ENCODE measurements around the gene MVB12B. TPM values are rescaled to one million over a fixed set of nuclear protein-coding genes. Genes with fewer than 3 reads are reported as not detected.

Gene MVB12B
- total RNA-seq, 1 donor from 2014 or later, result 7.7 TPM

DNA sequence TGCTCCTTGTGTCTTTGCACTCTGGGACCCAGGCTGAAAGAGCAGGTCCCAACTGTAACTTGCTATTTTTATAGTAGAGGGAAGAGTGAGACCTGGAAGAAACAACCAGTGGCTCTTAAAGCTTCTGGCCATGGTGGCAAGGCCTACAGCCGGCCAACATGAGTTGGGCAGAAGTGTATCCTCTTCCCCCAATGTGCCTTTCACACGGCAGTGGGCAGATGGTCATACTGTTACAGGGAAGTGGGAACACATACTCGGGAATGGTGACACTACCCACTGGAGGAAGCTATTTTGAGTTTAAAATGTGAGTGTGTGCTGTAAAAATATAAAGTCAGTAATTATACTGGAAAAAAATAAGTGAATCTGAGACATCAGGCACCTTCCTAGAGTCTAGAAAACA is 116.0 kb downstream of the MVB12B start:
- intact Hi-C loops (cut with micrococcal nuclease), result no loop called here

DNA sequence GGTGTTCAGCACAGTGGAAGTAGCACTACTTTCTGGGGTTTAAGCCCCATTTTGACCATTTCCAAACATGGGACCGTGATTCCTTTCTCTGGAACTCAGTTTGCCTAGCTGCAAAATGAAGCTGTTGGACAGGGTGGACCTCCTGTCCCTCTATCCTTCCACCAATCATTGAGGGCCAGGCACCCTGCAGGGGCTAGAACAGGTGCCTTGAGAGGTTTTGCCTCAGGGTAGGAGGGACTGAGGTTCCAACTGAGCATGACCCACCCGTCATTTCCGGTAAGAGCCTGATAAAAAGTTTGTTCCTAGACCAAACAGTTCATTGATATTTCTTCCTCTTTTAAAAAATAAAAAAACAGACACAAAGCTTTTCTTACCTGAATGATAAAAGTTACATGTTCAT is 116.5 kb downstream of the MVB12B start:
- intact Hi-C loops (cut with micrococcal nuclease), result no loop called here

DNA sequence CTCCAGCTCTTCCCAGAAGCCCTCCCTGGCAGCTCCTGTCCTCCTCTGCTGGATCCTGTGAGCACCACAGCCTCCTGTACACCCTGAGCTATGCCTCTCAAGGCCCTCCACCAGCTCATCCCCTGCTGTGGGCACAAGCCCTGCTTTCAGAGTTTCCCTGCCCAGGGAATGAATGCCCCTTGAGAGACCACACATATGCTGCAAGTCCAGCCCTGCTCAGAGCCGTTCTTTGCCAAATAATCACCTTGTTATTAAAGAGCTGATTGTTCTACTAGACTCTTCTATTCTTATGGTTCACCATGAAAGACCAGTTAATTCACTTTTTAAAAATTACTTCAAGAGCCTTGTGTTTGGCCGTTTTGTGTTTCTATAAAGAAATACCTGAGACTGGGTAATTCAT is 121.5 kb downstream of the MVB12B start:
- intact Hi-C loops (cut with micrococcal nuclease), result no loop called here

DNA sequence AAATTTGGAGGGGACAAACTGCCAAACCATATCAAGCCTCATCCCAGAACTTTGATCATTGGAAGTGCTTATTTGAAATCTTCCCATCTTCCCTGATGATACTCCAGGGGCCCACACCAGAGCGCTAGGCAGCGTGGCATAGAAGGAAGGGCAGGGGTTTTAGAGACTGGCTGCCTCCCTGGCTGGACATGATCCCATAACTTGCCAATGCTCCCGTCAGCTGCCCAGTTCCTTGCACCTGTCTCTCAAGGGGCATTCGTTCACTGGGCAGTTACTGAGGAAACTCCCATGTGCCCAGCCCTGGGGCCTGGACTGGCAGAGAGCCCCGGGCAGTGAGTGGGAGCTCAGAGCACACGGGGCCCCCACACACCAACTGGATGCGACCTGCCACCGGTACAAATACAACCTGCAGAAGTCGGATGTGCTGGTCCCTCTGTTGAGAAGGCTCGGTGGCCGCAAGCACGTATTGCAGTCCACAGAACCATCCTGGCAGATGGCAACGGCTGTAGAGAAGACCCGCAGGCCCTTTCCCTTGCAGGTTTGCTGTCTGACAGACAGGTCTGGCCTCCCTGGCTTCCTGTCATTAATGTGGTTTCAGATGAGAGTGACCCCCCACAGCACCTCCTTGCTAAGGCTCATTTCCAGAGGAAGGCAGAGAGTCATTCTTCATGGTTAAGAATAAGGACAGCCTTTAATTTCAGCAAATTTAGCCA is 122.4 kb downstream of the MVB12B start:
- intact Hi-C loops (cut with micrococcal nuclease), result no loop called here

DNA sequence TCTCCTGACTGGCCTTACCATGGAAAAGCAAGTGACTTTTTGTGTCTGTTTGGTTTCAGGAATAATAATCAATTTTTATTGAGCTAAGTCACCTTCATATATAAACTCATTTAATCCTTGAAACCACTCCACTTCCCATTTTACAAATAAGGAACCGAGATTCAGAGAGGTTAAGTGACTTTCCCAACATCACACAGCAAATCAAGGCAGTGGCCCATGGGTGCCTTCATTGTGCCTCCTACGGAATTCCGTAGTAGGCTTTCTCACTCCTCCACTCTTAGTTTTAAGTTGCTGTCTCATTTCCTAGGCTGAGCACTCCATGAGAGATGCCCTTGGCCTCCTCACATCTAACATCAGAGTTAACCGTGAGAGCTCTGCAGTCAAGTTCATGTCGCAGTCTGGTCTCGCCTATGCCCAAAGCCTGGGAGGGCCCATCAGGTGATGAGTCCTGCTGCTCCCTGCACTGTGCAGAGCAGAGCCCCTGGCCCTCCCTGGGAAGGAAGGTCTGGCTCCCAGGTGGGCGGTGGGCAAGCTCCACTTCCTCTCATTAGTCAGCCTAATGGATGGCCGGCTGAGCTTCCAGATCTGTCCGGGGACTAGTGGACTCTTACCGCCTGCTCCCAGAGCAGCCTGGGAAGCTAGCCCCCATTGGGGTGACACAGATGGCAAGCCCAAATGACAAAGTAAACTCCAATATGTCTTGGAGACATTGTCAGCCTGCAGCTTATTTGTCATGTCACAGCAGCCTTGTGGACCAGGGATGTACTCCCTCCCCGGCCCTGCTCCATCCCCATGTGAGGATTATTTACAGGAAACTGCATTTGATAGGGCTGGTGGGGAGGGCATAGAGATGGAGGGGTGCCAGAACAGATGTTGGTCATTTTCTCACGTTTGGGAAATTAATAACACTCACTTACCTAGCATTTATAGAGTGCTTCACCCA is 123.4 kb downstream of the MVB12B start:
- intact Hi-C loops (cut with micrococcal nuclease), result no loop called here

DNA sequence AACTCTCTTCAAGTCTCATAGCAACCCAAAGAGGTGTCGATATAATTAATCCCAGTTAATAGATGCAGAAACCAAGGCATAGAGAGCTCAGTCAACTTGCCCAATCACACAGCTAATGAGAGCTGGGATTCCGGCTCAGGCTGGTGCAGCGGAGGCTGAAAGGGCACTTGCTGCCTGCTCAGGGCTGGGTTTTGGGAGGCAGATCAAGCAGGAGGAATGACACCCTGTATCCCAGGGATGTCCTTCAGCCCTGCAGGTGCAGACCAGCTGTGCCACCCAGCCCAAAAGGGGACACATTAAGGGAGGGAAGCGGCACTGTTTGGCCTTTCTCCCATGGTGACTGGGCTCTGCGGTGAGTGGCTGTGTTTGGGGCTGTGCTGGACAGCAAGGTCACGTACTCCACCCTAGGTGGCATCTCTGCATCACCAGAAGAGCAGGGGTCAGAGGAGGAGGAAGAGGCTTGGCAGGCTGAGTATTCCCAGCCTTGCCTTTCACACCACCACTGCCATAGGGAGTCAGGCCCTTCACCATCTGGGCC is 124.1 kb downstream of the MVB12B start:
- intact Hi-C loops (cut with micrococcal nuclease), result no loop called here

DNA sequence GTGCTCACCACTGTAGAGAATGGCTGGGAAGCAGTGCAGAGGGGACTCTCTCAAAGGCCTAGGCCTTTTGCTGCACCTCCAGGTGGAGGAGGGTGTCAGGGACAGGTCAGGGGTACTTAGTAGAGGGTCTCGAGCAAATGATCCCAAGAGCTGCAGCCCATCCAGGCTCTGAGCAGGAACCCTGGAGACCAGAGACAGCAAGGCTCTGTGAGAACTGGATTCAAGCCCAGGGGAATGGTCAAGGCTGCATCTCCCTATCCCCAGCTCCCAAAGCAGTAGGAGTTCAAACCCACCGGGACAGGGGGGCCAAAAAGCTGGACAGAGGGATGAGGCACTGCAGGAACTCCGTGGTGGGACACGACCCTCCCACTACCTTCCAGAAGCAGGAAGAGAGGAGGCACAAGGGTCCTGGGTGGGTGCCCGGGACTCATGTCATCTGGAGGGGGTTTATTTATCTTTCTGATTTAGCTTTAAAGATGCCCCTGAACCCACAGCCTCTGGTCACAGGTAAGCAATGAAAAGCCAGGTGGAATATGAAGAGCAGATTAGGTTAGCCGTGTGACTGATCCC is 124.8 kb downstream of the MVB12B start:
- intact Hi-C loops (cut with micrococcal nuclease), result no loop called here

DNA sequence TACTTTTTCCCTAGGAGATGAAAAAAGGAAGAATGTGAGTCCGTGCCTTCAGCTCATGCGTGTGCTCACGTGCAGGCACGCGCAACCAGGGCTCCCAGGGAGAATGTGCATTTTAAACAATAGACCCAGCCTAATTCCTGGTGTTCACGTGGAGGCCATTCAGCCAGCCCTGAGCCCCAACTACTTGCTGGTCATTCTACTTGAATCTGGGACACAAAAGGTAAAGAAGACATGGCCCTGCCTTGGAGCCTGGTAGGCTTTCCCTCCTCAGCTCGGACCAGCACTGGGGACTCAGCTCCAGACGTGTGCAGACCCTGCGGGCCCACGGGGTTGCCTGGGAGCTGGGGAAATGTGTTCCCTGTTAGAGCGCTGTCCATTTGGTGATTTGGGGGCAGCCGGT is 125.5 kb downstream of the MVB12B start:
- intact Hi-C loops (cut with micrococcal nuclease), result no loop called here

DNA sequence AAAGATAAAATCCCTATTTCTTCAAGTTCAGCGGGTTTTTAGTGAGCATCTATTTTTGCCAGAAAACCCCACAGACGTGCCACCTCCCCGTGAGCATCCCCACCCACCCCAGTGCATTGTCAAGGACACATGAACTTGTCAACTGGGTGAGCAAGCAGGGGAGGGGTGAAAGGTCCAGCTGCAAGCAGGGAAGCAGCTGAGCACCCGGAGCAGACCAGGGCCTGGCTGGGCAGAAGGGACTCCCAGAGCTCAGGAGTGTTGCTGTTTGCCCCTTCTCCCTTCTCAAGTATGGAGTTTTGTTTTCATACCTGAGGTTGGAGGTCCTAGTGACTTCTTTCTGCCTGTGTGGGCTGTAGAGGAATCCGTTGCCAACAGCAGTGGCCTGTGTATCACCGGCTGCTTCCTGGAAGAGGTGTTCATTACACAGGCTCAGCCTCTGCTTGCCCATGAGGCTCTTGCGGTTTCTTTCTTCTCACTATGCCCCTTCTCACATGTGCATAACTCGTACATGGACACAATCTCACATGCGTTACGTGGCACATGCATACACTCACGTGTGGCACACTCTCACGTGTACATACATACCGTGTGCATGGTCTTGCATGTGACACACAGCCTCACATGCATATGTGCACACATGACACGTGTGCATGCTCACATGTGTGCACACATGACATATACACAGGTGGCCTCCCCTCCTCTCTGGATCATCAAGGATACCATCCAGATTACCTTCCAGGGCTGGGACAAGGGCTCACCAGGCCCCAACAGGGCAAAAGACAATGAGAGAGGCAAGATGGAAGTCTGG is 126.7 kb downstream of the MVB12B start:
- intact Hi-C loops (cut with micrococcal nuclease), result no loop called here

DNA sequence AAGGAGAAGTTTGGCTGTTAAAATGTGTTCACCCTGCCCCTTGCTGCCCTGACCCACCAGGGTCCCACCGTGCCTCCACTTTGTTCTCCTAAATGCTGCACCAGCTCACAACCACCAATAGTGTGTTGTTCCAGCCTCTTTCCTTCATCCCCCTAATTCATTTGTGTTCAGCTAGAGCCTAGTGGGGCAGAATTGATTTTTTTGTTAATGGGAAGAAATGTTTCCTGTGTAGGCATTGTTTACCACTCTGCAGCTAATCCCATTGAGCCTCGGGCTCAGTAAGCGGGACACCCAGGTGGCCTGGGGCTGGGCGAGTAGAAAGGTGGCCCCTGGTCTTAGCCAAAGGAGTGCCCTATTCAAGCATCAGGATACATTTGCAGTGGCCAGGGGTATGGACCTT is 127.6 kb downstream of the MVB12B start:
- intact Hi-C loops (cut with micrococcal nuclease), result no loop called here

DNA sequence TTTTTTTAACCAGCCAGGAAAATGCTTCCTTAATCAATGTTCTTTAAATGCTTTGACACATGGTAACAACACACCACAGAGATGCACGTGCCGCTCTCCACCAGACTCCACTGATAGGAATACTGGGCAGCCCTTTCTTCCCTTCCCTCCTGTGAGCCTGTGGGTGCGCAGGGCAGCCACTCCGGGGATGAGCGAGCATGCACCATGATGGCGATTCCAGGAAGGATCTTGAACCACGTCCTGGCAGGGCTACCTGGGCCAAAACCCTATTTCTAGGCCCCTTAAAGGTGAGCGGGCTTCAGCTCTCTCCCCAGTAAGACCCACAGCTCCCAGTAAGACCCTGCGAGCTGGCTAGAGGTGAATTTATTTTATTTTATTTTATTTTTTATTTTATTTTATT is 128.2 kb downstream of the MVB12B start:
- intact Hi-C loops (cut with micrococcal nuclease), result no loop called here

DNA sequence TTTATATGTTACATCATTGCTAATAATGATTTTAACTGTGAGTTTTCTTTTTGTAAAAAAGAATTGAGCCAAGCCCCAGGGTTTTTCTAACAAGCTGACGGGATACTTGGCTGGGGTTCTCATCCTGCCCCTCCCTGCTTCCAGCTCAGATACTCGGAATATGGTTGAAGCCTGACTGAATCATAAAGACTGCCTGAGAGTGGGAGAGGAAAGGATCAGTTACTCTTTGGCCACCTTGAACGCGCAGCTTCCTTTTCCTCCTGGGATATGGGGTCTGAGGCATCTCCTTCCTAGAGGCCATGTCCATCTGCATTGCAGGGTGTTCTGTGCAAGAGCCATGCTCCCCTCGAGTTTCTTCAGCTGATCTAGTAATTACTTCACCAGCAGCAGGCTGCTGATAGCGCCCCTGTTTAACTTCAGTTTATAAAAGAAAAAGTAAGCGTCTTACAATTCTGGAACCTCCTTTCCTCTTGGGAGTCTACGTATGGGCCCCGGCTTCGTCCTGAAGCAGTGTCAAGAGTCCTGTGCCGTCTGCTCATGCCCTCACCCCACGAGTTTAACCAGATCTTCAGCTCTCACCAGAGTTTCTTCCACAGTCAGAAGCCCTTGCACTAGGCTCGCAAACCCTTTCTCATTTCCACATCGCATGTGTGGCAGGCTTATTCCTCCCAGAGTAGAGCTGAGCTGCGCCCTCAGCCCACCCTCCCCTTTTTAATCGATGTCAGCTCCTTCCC is 130.0 kb downstream of the MVB12B start:
- intact Hi-C loops (cut with micrococcal nuclease), result no loop called here

DNA sequence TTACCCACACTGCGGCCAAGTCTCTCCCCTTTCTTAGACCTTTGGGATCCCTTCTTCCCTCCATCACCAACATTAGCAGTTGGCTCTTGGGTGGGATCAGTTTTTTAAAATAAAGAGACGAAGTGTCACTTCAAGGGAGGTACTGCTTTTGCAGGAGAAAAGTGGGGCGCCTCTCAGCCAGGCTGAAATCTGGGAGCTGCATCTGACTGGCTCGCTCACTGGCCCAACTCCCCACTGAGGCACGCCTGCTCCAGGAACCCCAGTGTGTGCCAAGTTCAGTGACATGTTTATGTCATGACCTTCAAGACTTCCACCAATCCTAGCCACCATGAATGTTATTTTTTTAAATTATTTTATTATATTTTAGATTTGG is 130.5 kb downstream of the MVB12B start:
- intact Hi-C loops (cut with micrococcal nuclease), result no loop called here

DNA sequence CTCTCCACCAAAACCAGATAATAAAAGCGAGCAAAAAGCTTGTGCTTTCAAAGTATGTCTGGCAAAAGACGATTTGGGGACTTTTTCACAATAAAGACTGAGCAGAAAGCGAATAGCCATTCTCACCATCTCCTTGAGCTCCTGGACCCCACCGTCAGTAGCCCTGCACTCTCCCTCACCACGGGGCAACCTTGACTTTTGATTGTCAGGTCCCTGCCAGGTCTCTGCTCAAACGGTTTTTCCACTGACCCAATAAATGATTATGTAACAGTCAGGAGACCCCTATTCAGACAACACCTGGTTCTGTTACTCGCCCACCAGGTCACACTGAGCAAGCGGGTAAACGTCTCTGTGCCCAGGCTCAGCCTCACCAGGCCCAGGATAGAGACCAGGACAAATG is 131.3 kb downstream of the MVB12B start:
- intact Hi-C loops (cut with micrococcal nuclease), result no loop called here

DNA sequence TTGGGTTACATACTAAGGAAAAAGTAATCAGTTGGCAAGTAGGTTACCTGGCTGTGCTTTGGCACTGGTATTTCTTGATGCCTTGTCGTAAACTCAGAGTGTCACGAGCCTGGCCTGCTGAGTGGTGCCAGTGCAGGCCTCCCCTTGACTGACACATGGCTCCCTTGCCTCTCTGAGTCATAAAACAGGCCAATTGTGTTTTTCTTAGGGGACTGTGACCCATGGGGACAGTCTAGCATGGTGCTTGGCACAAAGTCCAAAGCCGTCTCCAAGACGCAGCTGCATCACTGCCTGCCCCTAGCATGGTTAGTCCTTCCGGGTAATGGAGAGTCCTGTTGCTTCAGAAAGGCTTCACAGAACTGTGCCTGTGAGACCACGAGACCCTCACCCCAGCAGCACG is 132.5 kb downstream of the MVB12B start:
- intact Hi-C loops (cut with micrococcal nuclease), result no loop called here

DNA sequence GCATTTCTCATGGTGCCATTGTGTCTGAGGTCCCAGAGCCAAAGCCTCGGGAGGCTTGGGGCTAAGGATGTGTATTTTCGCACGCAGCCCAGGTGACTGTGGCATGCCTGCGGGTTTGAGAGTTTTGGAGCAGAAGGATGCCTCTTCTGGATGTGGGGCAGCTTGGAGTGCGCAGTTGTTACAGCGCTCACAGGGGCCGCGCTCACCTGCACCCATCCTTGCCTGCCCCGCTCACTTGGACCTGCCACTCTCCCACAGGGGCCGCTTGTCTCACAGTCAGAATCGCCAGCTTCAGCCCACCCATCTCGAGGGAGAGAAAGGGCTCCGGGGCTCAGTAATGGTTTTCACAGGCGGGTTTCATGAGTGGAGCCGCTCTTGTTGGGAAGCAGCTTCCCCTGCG is 132.9 kb downstream of the MVB12B start:
- intact Hi-C loops (cut with micrococcal nuclease), result no loop called here

DNA sequence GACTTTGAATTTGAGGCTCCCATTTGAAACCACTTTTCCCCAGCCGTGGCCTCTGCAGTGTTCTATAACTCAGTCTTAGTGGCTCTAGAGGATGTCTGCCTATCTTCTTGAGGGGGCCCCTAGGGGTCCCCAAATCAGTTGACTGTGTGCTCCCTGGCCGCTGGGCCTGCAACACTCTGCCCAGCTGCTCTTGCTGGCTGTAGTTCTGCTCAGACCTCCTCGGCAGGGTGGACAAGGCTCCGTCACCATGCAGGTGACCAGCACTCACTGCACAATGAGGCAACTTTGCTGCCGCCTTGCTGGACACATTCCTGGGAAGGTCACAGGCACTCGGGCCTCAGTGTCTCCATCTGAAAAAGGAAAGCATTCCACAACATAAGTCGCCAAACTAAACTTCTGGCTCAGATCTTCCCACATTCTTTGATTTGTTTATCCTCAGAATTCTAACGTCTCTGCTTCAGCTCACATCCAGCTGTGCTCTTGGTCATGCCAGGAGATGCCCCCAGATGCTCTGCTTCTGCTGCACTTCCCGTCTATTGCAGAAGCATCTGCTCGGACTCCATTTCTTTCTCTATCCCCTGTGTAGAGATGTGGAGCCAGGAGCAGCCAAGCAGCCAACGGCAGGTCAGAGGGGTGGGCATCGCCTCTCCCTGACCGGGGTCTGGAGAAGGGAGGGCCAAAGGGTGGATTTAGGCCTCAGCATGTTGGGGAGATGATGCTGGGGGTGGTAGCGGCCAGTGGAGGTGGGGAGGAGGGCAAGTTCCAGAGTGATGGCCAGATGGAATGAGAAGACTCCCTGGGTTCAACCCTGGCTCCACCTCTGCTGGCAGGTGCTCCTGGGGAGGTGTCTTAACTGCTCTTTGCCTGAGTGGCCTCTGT is 133.6 kb downstream of the MVB12B start:
- intact Hi-C loops (cut with micrococcal nuclease), result no loop called here

DNA sequence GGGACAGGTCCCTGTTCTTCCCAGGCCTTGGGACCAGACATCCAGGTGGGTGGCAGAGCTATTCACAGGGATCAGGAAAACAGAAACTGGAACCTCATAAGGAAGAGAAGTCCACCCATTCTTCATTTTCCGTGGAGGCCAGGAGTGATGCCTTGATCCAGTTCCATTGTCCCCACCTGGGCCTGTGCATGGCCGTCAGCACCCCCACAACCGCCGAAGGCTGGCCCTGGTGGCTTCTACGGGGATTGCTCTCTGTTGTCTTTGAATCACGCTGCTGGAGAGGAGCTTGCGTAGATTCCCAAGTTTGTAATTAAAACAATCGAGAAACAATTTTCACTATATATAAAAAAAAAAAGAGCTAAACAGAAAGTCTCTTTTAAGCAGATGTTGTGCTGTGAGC is 134.4 kb downstream of the MVB12B start:
- intact Hi-C loops (cut with micrococcal nuclease), result no loop called here

DNA sequence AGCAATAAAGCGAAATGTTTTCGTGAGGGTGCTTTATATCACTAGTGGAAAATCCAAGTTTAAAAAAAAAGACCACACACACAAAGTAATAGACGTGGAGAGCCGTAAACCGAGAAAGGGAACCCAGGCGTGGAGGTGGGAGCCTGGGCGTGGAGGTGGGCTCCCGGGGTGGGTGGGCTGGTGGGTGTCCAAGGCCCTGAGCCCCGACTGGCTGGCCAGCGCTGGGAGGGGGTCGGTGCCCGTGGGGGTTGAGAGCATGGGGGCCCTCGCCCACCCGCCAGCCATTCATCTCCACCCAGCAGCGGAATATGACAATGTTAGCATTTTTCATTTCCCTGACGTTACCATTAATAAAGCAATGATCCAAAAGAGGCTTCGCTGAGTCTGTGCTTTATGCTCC is 135.0 kb downstream of the MVB12B start:
- intact Hi-C loops (cut with micrococcal nuclease), result no loop called here

DNA sequence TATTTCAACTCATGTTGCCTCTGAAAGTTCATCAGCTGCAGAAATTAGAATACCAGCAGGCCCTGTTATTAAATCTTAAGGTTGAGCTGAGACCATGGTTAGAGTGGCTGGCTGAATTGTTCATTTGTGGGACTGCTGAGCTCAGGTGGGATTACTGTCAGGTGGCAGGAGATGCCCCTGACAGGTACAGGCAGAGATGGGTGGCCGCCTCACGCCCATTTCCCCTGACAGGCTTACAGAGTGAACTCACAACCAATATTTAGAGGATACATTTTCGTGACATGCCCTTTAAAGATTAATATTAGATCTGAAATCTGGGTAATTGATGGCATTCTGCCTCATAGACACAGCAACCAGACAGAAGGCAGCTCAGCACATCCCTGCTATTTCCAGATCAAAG is 136.0 kb downstream of the MVB12B start:
- intact Hi-C loops (cut with micrococcal nuclease), result no loop called here
